Measurements from ENCODE around the gene NAP1L5.
A peak's percentile ranks its signal among the peaks of the same experiment; 100 is the strongest.

NAP1L5 gene

DNA sequence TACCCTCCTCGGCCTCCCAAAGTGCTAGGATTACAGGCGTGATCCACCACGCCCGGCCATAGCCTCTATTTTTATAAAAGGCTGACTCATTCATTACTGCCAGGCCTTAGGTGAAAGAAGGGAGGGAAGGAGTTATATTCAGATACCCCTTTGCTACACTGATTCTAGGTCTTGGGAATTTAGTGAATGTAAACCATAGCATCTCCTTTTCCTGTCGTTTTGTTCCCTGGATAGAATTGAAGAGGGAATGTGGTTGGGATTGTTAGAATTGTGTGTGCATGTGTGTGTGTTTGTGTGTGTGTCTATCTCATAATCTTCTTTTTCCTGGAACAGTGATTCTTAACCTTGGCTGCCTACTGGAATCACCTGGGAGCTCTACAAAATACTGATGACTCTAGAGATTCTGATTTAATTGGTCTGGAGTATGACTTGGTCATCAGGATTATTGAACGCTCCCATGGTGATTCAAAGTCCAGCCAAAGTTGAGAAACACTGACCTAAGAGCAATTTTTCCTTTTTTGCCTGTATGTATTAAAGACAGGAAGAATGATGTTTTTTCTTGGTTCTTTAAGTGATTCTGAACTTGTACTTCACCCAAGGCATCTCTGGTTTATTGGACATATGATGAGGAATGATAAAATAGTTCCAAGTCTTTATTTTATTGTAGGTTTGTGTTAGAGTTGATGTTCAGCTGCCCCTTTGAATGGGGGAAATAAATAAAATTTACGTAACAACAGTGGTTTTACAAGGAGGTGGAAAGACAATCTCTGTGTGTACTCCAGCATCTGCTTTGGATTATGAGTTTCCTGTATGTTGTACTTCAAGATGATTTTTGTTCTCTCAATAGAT, 37.0 kb downstream of the NAP1L5 start:
- no peak for DNase-seq (ENCODE audit: low spot score)

- DNase-seq (ENCODE audit: low spot score) = no peak
Measured at GRCh38 chr4:88659890-88660208, 37.8 kb downstream of the NAP1L5 start.

DNA sequence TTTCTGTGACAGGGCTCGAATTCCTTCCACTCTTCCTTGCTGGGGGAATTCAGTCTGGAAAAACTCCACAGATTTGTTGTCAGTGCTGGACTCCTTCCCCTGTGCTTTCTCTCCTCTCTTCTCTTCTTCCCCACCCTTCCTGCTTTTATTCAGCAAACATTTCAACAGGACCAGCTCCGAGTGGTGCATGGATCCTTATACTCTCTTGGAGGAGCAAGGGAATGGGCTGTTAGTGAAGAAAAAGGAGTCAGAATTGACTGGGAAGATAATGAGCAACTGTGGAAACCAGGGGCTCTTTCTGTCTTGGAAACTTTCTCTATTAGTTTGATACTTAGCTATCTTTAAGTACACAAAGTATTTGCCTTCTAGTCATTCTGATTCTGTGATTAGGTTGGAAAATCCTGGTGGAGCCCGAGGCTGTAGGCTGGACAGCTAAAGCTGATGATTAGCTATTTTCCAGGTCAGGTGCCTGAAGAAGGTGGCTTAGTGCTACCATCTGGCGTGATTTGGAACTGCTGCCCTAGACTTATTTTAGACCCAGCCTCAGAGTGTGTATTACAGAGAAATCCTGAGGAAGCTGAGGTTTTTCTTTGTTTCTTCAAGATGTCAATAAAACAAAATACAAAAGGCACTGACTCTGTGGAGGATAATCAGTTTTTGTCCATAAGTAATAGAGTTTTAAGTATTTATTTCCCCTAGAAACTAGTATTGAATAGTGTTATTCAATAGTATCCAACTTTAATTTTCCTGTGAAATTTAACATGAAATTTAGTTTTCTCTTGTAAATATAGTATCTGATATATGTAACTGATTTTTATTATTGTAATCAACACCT, 38.4 kb downstream of the NAP1L5 start:
- peak; percentile 17 for DNase-seq (ENCODE audit: low spot score)

GRCh38 chr4:88655226-88655625, 42.4 kb downstream of the NAP1L5 start:
- no peak for DNase-seq (ENCODE audit: low spot score)

DNA sequence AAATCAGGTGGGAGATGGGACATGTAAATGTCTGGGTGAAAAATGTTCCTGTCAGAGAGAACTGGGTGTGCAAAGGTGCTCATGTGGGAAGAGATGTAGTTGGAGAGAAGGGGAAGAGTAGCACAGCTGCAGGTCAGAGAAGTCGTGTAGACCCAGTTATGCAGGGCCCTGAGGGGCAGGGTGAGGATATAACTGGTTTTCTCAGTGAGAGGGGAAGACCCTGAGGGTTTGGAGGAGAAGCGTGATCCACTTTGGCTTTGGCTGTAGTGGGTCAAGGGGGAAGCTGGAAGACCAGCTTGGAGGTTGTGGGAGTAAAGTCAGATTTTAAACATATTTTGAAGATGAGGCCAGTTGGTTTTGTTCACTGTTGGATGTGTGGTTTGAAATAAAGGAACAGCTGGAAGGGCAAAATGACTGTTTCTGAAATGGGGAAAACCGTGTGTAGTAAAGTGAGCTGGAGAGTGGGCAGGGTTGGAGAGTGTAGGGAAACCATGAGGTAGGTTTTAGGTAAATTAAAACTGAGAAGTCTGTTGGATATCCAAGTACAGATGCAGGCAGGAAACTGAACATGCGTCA, 44.2 kb downstream of the NAP1L5 start:
- DNase-seq (ENCODE audit: low spot score) = no peak

DNA sequence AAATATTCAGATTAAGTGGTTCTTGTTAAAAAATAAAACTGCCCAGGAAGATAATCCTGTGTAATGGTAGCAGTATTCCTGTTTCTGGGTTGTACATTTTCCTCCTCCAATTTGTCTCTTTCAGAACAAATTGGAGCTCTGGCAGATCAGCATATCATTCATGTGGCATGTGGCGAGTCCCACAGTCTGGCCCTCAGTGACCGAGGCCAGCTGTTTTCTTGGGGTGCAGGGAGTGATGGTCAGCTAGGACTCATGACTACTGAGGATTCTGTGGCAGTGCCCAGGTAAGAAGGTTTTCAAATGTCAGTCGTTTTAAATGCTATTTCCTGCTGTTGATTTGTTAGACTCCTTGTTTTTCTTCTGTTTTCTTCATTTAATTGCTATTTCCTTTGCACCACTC, 47.9 kb downstream of the NAP1L5 start:
- no peak for DNase-seq (ENCODE audit: low spot score)

DNA sequence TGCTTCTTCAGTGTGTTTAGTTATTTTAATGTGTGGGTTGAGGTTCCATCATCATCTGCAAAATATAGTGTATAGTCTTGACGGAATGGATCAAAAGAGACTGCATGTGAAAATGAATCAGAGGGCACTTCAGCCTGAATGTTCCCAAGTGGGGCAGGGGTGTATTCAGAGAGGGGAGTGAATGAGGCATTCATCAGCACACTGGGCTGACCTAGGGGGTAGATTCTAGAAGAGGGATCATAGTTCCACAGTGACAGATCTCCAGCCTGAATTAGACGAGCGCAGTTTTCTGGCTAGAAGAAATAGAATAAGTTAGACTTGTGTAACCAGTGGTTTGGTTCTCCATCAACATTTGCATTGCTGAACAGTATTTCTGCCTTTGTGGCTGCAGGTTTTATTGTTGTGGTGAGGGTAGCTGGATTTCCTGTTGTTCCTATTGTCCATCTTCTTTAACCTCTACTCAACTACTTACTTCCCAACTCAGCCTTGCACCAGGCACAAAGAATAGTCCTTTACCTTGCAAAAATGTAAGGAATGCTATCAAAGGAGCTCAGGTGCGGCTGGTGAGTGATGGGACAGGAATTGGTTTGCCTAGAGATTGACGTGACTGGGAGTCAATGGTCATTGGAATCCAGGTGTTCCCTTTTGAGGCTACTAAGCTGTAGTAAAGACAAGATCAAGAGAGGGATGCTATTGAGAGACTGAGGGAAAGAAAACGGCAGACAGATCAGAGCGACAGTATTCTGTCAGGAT, 50.9 kb downstream of the NAP1L5 start:
- no peak for DNase-seq (ENCODE audit: low spot score)

DNA sequence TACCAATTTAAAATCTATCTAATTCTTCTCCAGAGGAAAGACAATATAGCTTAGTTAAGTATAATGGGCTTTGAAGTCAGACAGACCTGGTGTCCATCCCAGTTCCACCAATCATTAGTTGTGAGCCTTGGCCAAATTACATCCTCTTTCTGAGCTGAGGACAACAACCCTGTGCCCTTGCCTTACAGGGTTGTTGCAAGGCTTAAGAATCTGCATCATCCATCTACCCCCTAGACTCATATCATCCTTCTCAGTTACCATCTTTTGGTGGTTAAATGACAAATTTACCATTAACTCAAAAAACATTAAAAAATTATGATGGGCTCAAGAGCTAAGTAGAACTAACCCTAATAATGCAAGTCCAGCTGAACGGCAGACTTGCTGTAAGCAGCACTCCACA, 51.6 kb downstream of the NAP1L5 start:
- no peak for DNase-seq (ENCODE audit: low spot score)
